Renal cortex interstitium (tissue), 11 donors: ENCODE data around the gene SORT1. TPM values are rescaled to one million over a fixed set of nuclear protein-coding genes. Genes with fewer than 3 reads are reported as not detected.
"Not testable (repeated sequence)": the region's sequence is repeated elsewhere in the genome, so short reads cannot be mapped to it uniquely, and the experiment has no call there.

Experiments used
- DNase-seq, 11 donors: peaks; one replicate each; pipeline ENCODE4 v3.0.0-alpha.2; 2013; ENCODE audit warnings: low read depth in 9 of 11, low spot score in 4 of 11; ENCODE audit errors: extremely low read depth in 1 of 11
- polyA plus RNA-seq, 3 donors: library from polyadenylated mRNA; unstranded; fragments of 120-200 nt; gene quantifications; one replicate each; pipeline ENCODE4 v1.2.1, GENCODE V29; 2013; ENCODE audit not compliant: insufficient read length in 3 of 3

The SORT1 gene
- polyA plus RNA-seq, 3 donors = 50.9 to 60.4 (median 53.3) TPM

GRCh38 chr1:109404838-109405237 lies 7.1 kb upstream of the SORT1 start:
- no peak for DNase-seq

GRCh38 chr1:109402025-109402424 lies 4.3 kb upstream of the SORT1 start:
- no peak for DNase-seq

- no peak for DNase-seq
Observed at GRCh38 chr1:109400035-109400655, 2.4 kb upstream of the SORT1 start.

GRCh38 chr1:109399326-109399957 lies 1.7 kb upstream of the SORT1 start:
- DNase-seq = peak in 5 of 11 donors; percentile 50 to 64 (median 55)

- DNase-seq = no peak
Observed at GRCh38 chr1:109398343-109399225, 866 bp upstream of the SORT1 start.

- DNase-seq = no peak
Observed at GRCh38 chr1:109396871-109397580, 692 bp downstream of the SORT1 start.

- DNase-seq = no peak
Observed at GRCh38 chr1:109396513-109396839, 1.2 kb downstream of the SORT1 start.

- DNase-seq = no peak
Observed at GRCh38 chr1:109395602-109396512, 1.9 kb downstream of the SORT1 start.

GRCh38 chr1:109395282-109395599 lies 2.5 kb downstream of the SORT1 start:
- DNase-seq = not testable (repeated sequence)

GRCh38 chr1:109394591-109395281 lies 3.0 kb downstream of the SORT1 start:
- DNase-seq = no peak

- DNase-seq = no peak
Observed at GRCh38 chr1:109393617-109394233, 4.0 kb downstream of the SORT1 start.

GRCh38 chr1:109392788-109393616 lies 4.7 kb downstream of the SORT1 start:
- peak in 2 of 11 donors; percentile 33 to 42 for DNase-seq

GRCh38 chr1:109392037-109392787 lies 5.5 kb downstream of the SORT1 start:
- no peak for DNase-seq

- no peak for DNase-seq
Observed at GRCh38 chr1:109391626-109392025, 6.1 kb downstream of the SORT1 start.

GRCh38 chr1:109391157-109391556 lies 6.6 kb downstream of the SORT1 start:
- no peak for DNase-seq

- no peak for DNase-seq
Observed at GRCh38 chr1:109389638-109390341, 7.9 kb downstream of the SORT1 start.
